Activated T-cell treated with anti-CD3 and anti-CD28 coated beads, Interleukin-2, amount 50 U/mL, for 4 hours (primary cell): ENCODE data around the gene AKIP1. TPM values are rescaled to one million over a fixed set of nuclear protein-coding genes. Genes with fewer than 3 reads are reported as not detected.

ENCODE experiments used
- ATAC-seq, 2 donors: fragments of 200-7000 bp; cut with Tn5 transposase; one replicate each; pipeline ENCODE4 v1.10.0; 2021
- DNase-seq: peaks from one replicate; pipeline ENCODE4 v3.0.0-alpha.2; 2020
- H3K27me3 Mint-ChIP-seq: one replicate; pipeline ENCODE4 v1.8.0; 2021; ENCODE audit warnings: low read depth, mixed read lengths
- H3K36me3 Mint-ChIP-seq: one replicate; pipeline ENCODE4 v1.8.0; 2022; ENCODE audit warnings: mixed read lengths; ENCODE audit not compliant: insufficient read depth
- H3K4me1 Mint-ChIP-seq: one replicate; pipeline ENCODE4 v1.8.0; 2021; ENCODE audit warnings: low read depth, mixed read lengths
- H3K4me3 Mint-ChIP-seq: one replicate; pipeline ENCODE4 v1.8.0; 2021; ENCODE audit warnings: mild to moderate bottlenecking, moderate library complexity, mixed read lengths
- H3K9me3 Mint-ChIP-seq: one replicate; pipeline ENCODE4 v1.8.0; 2021; ENCODE audit warnings: mixed read lengths
- total RNA-seq, 3 donors: library from RNA; stranded (reverse); gene quantifications; one replicate each; pipeline ENCODE4 v1.2.1, GENCODE V29; 2021

The AKIP1 gene
- total RNA-seq, 3 donors from 2014 or later, result 18.2 to 25.6 (median 25.6) TPM

DNA sequence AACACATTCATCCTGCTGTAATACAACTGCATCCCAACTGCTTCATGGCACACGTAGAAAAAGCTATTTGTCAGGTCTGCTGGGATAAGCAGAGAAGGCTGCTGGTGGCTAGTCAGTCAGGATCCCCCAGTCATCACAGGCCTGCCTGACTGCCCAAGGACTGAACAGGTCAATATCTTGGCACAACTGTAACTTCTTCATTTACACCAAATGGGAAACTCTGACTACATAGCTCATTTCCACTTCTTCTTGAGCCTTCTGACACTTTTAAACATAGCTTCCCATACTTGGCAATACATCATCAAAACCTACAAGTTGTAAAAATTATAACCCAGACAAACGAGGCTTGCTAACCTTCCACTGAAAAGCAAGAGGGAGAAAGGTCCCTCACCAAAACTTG, 50.4 kb downstream of the AKIP1 start:
- ATAC-seq, result no peak
- H3K9me3 Mint-ChIP-seq, result no peaks in the 10 kb centered on the region
- H3K4me1 Mint-ChIP-seq, result peaks cover 36% of the 10 kb centered on the region
- no peak for DNase-seq
- no peak overlapping the region for H3K4me3 Mint-ChIP-seq
- H3K36me3 Mint-ChIP-seq, result peaks cover 8% of the 10 kb centered on the region
- H3K27me3 Mint-ChIP-seq, result no peaks in the 10 kb centered on the region

GRCh38 chr11:8962841-8963240, 51.9 kb downstream of the AKIP1 start:
- no peaks in the 10 kb centered on the region for H3K9me3 Mint-ChIP-seq
- H3K4me1 Mint-ChIP-seq, result peaks cover 29% of the 10 kb centered on the region
- ATAC-seq, result no peak
- no peaks in the 10 kb centered on the region for H3K27me3 Mint-ChIP-seq
- H3K4me3 Mint-ChIP-seq, result peak overlapping the region; percentile 99
- DNase-seq, result no peak
- H3K36me3 Mint-ChIP-seq, result peaks cover 10% of the 10 kb centered on the region

GRCh38 chr11:8963569-8964323, 52.8 kb downstream of the AKIP1 start:
- Mint-ChIP-seq H3K27me3 (no peaks in the 10 kb centered on the region), H3K9me3 (no peaks in the 10 kb centered on the region), H3K36me3 (peaks cover 10% of the 10 kb centered on the region), H3K4me1 (peaks cover 29% of the 10 kb centered on the region), H3K4me3 (peak overlapping the region; percentile 99)
- DNase-seq, result peak; percentile 71
- ATAC-seq, result peak; percentile 79 to 81

DNA sequence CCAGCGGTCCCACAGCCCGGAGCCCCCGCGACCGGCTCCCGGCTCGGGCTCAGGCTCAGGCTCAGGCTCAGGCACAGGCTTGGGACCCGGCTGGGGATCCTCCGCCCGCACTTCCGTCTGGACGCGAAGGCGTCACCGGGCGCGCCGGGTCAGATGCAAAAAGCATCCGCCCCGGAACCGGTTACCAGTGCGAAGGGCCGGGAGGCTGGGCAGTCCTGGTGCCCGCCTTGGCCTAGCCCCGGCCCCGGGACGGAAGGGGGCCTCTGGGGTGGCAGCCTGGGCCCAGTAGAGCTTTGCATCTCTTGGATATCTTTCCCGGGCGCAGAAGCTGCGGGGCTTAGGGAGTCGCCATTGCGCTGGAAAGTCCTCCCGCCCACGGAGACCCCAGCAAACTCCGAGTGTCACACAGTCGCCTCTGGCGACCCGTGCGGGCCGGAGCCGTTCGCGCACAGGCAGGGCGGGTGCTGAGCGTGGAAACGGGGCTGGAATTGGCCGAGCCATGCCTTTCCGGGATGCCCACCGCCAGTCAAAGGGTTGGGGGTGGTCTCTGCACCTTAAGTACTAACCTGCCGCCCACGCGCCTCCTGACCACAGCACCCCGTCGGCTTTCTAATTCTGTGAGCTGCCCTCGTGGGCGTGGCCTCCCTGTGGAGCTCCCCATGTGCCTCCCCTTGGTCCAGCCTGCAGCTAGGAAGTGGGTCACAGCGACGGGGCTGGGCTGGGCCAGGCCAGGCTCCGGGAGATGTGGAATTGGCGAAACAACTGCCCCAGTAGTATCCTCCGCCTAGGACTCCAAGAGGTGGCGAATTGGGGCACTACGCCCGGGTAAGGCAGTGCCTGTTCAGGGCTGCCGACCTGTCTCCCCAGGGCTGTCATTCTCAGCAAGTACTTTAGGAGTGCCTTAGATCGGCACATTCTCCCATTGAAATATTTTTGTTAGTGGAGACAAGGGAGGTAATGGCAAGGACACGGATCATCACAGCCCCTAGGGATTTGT, 53.6 kb downstream of the AKIP1 start, which contains the start of gene TMEM9B:
TMEM9B (minus strand) TSS at position 119 of the 997 bp plus-strand sequence. CDS start 129 bp downstream, outside the sequence.
- no peaks in the 10 kb centered on the region for H3K9me3 Mint-ChIP-seq
- peaks cover 10% of the 10 kb centered on the region for H3K36me3 Mint-ChIP-seq
- peak within 1 kb of the TSS; percentile 99 for H3K4me3 Mint-ChIP-seq
- DNase-seq (peak; percentile 59), ATAC-seq (peak; percentile 90 to 91)
- peaks cover 28% of the 10 kb centered on the region for H3K4me1 Mint-ChIP-seq
- H3K27me3 Mint-ChIP-seq, result no peaks in the 10 kb centered on the region

- peaks cover 20% of the 10 kb centered on the region for H3K4me1 Mint-ChIP-seq
- H3K27me3 Mint-ChIP-seq, result no peaks in the 10 kb centered on the region
- peaks cover 3% of the 10 kb centered on the region for H3K36me3 Mint-ChIP-seq
- no peak for ATAC-seq
- H3K9me3 Mint-ChIP-seq, result no peaks in the 10 kb centered on the region
- no peak overlapping the region for H3K4me3 Mint-ChIP-seq
- DNase-seq, result no peak
Observed at GRCh38 chr11:8967184-8967583, 56.2 kb downstream of the AKIP1 start.

Other genes with a start within 250 kb of the AKIP1 start
- 1 to 10 TPM; 4.0 to 8.3 (median 6.7) TPM for gene TRIM66, start 228.5 kb upstream of the AKIP1 start, total RNA-seq
- gene RPL27A, start 228.4 kb upstream of the AKIP1 start, total RNA-seq, result 1,000 to 10,000 TPM; 1,340 to 1,866 (median 1,663) TPM
- not detected for gene C11orf16, start 21.8 kb downstream of the AKIP1 start, total RNA-seq
- not detected for gene ASCL3, start 31.8 kb downstream of the AKIP1 start, total RNA-seq
- 10 to 100 TPM; 25.6 to 28.9 (median 28.6) TPM for gene TMEM9B, start 53.3 kb downstream of the AKIP1 start, total RNA-seq
- 1 to 10 TPM; 1.9 to 2.4 (median 2.0) TPM for gene NRIP3, start 92.8 kb downstream of the AKIP1 start, total RNA-seq
- under 1 TPM; 0.20 to 0.41 (median 0.26) TPM for gene SCUBE2, start 180.4 kb downstream of the AKIP1 start, total RNA-seq